HG02973 (cell line): ENCODE data around the gene UPK3B.
A peak's percentile ranks its signal among the peaks of the same experiment; 100 is the strongest.
"Not testable (repeated sequence)": the region's sequence is repeated elsewhere in the genome, so short reads cannot be mapped to it uniquely, and the experiment has no call there.

Experiments
- ATAC-seq: cut with Tn5 transposase; IDR thresholded peaks from one replicate; pipeline ENCODE4 v1.9.1; 2021; ENCODE audit warnings: moderate library complexity; ENCODE audit not compliant: unreplicated experiment

Gene UPK3B

DNA sequence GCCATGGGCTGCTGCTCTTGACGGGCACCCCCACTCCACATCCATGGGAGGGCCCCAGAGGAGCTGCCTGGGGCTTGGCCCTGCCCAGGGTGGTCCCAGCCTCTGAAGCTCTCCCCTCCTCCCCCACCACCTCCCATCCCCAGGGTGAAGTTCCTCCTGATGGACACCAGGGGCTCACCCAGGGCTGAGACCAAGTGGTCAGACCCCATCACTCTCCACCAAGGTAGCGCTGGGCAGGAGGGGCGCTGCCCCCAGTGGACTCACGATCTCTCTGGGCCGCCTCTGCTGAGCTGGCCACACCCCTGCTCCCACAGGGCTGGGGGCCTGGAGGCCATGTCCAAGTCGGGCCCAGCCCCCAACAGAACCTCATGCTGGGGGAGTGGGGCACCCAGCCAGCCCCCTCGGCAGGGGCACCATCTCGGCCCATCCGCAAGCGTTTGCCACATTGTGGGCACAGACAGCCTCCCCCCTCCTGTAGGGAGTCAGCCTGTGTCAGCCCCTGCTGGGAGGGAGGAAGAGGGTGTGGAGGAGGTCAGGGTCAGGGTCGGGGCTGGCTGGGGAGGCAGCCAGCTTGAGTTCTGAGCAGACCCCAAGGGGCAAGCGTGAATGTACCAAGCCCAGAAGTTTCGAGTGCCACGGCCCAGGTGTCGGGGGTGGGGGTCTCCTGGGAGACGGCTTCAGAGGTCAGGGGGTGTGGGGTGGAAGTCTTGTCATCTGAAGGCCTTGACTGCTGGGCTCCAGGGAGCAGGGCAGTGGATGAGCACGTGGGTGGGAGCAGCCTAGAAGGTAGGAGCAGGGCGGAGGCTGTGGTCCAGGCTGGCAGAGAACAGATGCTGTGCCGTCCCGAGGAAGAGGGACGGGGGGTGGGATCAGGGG, 2.8 kb downstream of the UPK3B start:
- ATAC-seq, result no peak

DNA sequence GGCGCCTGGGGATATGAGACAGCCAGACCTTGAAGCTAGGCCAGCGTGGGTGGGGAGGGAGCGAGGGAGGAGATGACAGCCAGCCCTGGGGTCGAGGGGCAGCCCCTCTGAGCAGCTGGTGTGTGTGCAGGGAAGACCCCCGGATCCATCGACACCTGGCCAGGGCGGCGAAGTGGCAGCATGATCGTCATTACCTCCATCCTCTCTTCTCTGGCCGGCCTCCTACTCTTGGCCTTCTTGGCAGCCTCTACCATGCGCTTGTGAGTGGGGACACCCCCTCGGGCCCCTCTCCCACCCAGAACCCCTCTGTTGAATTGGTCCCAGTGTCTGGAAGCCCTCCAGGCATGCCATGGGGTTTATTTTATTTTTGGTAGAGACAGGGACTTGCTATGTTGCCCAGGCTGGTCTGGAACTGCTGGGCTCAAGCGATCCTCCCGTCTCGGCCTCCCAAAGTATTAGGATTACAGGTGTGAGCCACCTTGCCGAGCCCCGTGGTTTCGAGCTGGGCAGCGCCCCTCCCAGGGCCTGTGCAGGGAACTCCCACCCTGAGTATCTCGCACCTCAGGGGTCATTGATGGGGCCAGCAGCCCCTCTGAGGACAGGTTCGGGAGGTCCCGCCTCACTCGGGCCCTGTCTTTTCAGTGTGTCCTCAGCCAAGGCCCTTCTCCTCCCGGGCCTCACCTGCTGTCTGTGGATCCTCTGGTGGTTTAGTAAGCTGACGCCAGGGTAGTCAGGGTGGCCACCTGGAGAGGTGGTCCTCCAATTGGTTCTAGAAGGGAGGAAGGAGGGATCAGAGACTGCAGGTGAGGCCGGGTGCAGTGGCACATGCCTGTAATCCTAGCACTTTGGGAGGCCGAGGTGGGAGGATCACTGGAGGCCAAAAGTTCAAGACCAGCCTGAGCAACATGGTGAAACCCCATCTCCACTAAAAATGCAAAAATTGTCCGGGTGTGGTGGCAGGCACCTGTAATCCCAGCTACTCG, 3.8 kb downstream of the UPK3B start:
- ATAC-seq, result no peak

- ATAC-seq, result no peak
Observed at GRCh38 chr7:76514926-76515771, 4.8 kb downstream of the UPK3B start.

GRCh38 chr7:76515999-76516443, 5.7 kb downstream of the UPK3B start:
- ATAC-seq, result no peak

- not testable (repeated sequence) for ATAC-seq
Observed at GRCh38 chr7:76516932-76517331, 6.6 kb downstream of the UPK3B start.

DNA sequence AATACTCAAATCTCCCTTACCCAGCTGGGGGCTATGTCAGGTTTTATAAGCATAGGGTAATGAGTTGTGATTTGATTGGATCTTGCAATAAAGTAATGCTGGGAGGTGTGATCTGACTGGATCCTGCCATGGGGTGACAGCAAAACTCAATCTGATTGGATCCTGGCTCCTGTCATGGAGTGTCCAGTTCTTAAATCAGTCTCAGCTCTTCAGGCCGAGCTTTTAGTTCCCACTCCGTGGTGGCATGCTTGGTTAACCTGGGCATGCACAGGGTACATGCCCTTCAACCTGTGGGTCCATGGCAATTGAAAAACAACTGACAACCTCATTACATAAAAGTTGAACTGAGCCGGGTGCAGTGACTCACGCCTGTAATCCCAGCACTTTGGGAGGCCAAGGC, 15.8 kb downstream of the UPK3B start:
- ATAC-seq, result not testable (repeated sequence)

DNA sequence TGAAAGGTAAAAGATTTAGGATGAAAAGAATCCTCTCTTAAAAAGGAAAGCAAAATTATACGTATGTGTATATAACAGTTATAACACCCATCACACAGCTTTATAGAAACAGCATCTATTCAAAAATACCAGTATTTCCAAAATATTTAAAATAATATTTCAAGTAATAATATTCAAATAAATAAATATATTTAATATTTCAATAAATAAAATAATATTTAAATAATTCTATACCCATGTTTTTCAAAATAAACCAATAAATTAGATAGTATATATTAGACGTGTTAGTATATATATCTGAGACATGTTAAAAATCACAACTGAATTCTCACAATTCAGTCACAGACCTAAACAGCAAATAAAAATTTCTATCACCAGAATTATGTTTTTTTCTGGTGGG, 21.3 kb downstream of the UPK3B start:
- not testable (repeated sequence) for ATAC-seq

GRCh38 chr7:76543197-76543596, 32.8 kb downstream of the UPK3B start, which contains the start of gene SPDYE16:
SPDYE16 (minus strand) TSS chr7:76543297; CDS start chr7:76541459, 1,838 bp downstream.
- not testable (repeated sequence) for ATAC-seq

DNA sequence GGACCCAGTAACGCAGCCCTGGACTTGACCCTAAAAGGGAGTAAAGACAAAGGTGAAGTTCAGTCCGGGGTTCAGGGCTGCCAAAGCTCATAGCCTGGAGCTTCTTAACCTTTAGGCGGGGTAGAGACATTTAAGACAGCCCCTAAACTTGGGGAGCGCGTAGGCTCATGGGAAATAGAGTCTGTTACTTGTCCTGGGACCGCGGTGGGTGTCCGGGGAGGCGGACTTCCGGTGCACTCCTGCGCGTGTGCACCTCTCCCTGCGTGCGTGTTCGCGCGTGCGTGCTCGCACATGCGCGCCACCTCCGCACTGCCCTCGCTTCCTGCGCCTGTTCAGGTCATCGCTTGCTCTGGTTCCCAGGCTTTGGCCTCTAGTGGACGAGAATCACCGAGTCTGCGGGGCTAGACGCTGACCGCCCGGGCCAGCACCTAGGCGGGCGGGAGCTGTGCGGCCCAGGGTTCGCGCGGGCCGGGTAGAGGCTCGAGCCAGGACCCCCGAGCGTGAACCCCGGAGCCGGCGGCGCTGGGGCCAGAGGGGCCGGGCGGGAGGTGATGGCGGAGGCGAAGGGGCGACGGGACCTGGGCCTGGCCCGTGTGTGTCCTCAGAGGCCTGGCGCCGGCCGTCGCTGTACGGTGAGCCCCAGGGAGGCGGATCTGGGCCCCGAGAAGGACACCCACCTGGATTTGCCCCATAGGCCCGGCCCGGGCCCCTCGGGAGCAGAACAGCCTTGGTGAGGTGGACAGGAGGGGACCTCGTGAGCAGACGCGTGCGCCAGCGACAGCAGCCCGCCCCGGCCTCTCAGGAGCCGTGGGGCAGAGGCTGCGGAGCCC, 38.9 kb downstream of the UPK3B start:
- ATAC-seq, result peak; percentile 99

- ATAC-seq, result not testable (repeated sequence)
Observed at GRCh38 chr7:76549855-76550248, 39.5 kb downstream of the UPK3B start.

DNA sequence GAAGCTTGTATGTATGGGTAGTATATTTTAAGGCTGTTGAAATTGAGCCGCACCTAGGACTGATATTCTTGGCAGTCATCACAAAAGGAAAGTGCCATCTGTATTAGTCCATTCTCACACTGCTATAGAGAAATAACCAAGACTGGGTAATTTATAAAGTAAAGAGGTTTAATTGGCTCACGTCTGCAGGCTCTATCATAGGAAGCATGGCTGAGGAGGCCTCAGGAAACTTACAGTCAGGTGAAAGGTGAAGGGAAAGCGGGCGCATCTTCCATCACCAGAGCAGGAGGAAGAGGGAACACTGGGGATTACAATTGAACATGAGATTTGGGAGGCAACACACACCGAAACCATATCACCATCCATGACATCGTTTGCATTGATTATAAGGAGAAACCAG, 41.6 kb downstream of the UPK3B start:
- ATAC-seq, result not testable (repeated sequence)

GRCh38 chr7:76559685-76560084, 49.3 kb downstream of the UPK3B start:
- ATAC-seq, result not testable (repeated sequence)

DNA sequence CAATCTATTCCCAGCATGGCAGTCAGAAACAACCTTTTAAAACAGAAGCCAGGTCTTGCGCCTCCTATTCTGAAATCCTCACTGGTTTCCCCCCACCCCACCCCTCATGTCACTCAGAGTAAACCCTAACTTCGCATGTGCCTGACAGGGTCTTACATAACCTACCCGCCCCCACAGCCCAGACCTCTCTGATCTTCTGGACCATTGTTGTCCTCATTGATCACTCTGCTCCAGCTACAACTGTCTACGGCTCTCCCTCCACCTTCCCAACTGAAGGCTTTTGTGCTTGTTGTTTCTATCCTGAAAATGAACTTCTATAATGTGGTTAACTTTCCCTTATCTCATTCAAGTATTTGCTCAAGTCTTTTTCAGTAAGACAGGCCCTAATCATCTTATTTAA, 49.8 kb downstream of the UPK3B start:
- ATAC-seq, result not testable (repeated sequence)

DNA sequence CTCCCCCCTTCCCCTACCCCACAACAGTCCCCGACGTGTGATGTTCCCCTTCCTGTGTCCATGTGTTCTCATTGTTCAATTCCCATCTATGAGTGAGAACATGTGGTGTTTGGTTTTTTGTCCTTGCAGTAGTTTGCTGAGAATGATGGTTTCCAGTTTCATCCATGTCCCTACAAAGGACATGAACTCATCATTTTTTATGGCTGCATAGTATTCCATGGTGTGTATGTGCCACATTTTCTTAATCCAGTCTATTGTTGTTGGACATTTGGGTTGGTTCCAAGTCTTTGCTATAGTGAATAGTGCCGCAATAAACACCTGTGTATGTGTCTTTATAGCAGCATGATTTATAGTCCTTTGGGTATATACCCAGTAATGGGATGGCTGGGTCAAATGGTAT, 51.0 kb downstream of the UPK3B start:
- ATAC-seq, result not testable (repeated sequence)

GRCh38 chr7:76565001-76565400, 54.6 kb downstream of the UPK3B start:
- not testable (repeated sequence) for ATAC-seq
